ENCODE data around the gene PRKCZ. TPM values are rescaled to one million over a fixed set of nuclear protein-coding genes. Genes with fewer than 3 reads are reported as not detected.

PRKCZ gene
- total RNA-seq, 4 donors from 2014 or later: 0.29 to 8.8 (median 3.9) TPM

GRCh38 chr1:2041887-2042286 is 8.3 kb upstream of the PRKCZ start:
- H3K36me3 ChIP-seq: no peaks in the 10 kb centered on the region
- H3K27me3 ChIP-seq: no peaks in the 10 kb centered on the region
- no peak overlapping the region for H3K4me3 ChIP-seq
- DNase-seq: no peak
- peaks cover 0 to 6% of the 10 kb centered on the region in 2 donors for H3K4me1 ChIP-seq
- H3K27ac ChIP-seq: no peak overlapping the region
- H3K9me3 ChIP-seq: no peaks in the 10 kb centered on the region
- intact Hi-C loops (cut with DNase I; ENCODE audit: low total_unique reads): no loop called here
- no peak for TF ChIP-seq POLR2A (IDR thresholded peaks at IDR 0.05)
- TF ChIP-seq, protein P1, sequence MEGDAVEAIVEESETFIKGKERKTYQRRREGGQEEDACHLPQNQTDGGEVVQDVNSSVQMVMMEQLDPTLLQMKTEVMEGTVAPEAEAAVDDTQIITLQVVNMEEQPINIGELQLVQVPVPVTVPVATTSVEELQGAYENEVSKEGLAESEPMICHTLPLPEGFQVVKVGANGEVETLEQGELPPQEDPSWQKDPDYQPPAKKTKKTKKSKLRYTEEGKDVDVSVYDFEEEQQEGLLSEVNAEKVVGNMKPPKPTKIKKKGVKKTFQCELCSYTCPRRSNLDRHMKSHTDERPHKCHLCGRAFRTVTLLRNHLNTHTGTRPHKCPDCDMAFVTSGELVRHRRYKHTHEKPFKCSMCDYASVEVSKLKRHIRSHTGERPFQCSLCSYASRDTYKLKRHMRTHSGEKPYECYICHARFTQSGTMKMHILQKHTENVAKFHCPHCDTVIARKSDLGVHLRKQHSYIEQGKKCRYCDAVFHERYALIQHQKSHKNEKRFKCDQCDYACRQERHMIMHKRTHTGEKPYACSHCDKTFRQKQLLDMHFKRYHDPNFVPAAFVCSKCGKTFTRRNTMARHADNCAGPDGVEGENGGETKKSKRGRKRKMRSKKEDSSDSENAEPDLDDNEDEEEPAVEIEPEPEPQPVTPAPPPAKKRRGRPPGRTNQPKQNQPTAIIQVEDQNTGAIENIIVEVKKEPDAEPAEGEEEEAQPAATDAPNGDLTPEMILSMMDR (IDR thresholded peaks at IDR 0.05): no peak

GRCh38 chr1:2042830-2043773 is 7.1 kb upstream of the PRKCZ start:
- no peaks in the 10 kb centered on the region for H3K9me3 ChIP-seq
- no peak overlapping the region for H3K4me3 ChIP-seq
- H3K36me3 ChIP-seq: no peaks in the 10 kb centered on the region
- intact Hi-C loops (cut with DNase I; ENCODE audit: low total_unique reads): no loop called here
- H3K27me3 ChIP-seq: no peaks in the 10 kb centered on the region
- no peak for TF ChIP-seq POLR2A (IDR thresholded peaks at IDR 0.05)
- TF ChIP-seq, protein P1 (IDR thresholded peaks at IDR 0.05): no peak
- H3K27ac ChIP-seq: no peak overlapping the region
- peaks cover 0 to 6% of the 10 kb centered on the region in 2 donors for H3K4me1 ChIP-seq
- no peak for DNase-seq

- Histone ChIP-seq H3K4me3 (no peak overlapping the region), H3K4me1 (peaks cover 0 to 6% of the 10 kb centered on the region in 2 donors), H3K27me3 (no peaks in the 10 kb centered on the region), H3K36me3 (no peaks in the 10 kb centered on the region), H3K27ac (no peak overlapping the region), H3K9me3 (no peaks in the 10 kb centered on the region)
- TF ChIP-seq POLR2A (IDR thresholded peaks at IDR 0.05): no peak
- TF ChIP-seq, protein P1 (IDR thresholded peaks at IDR 0.05): no peak
- no peak for DNase-seq
- intact Hi-C loops (cut with DNase I; ENCODE audit: low total_unique reads): no loop called here
Measured at GRCh38 chr1:2043886-2044285, 6.3 kb upstream of the PRKCZ start.

- no peaks in the 10 kb centered on the region for H3K9me3 ChIP-seq
- DNase-seq: peak; percentile 24 to 73
- H3K4me1 ChIP-seq: peaks cover 0 to 6% of the 10 kb centered on the region in 2 donors
- TF ChIP-seq POLR2A (IDR thresholded peaks at IDR 0.05): no peak
- TF ChIP-seq, protein P1 (IDR thresholded peaks at IDR 0.05): peak; percentile 44 to 94 (median 82)
- peaks cover 3 to 6% of the 10 kb centered on the region in 2 donors for H3K27me3 ChIP-seq
- H3K36me3 ChIP-seq: no peaks in the 10 kb centered on the region
- H3K27ac ChIP-seq: no peak overlapping the region
- intact Hi-C loops (cut with DNase I; ENCODE audit: low total_unique reads): loop anchor here (5.0 kb wide), 1 partner anchor 102 kb away; no protein-coding TSS in a partner anchor
- no peak overlapping the region for H3K4me3 ChIP-seq
Measured at GRCh38 chr1:2044510-2045319, 5.5 kb upstream of the PRKCZ start.

All from uterus (tissue), 4 donors.